Inflammatory macrophage (primary cell): ENCODE measurements around the gene SCN4B.
A peak's percentile ranks its signal among the peaks of the same experiment; 100 is the strongest.

Experiments
- DNase-seq, 2 donors: peaks; one replicate each; pipeline ENCODE4 v3.0.0-alpha.2; 2020 to 2022

The SCN4B gene

DNA sequence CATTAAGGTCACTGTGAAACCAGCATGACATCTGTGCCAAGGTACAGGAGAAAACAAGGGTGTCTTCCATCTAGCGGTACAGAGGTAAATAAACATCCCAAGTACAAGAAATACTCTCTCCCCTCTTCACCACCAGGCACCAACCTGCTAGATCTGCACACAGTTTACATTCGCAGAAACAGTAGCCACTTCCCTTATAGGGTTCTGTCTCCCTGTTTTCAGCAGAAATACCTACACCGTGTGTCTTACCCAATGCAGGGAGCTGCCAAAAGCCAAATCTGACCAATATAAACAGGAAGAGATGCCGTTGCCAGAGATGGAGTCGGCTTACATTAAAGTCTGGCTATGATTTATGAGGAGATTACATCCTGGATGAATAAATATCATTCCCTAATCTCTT is 1.2 kb downstream of the SCN4B start:
- DNase-seq, result no peak

DNA sequence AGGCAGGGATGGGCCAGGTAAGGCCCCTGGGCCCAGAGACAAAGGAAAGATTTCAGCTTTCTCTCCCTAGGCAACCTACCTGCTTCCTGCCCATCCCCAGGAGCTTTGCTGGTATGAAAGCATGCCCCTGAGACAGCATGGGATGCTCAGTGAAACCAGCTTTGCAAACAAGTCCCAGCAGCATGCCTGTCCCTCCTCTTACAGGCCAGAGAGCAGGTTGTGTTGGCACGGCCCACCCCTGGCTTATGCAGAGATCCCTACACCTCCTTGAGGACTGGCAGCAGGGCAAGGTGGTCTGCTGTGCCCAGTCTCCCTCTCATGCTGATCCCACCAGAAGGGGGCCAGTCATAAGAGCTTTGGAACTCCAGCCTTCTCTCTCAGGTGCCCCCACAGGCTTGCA is 3.1 kb downstream of the SCN4B start:
- no peak for DNase-seq

DNA sequence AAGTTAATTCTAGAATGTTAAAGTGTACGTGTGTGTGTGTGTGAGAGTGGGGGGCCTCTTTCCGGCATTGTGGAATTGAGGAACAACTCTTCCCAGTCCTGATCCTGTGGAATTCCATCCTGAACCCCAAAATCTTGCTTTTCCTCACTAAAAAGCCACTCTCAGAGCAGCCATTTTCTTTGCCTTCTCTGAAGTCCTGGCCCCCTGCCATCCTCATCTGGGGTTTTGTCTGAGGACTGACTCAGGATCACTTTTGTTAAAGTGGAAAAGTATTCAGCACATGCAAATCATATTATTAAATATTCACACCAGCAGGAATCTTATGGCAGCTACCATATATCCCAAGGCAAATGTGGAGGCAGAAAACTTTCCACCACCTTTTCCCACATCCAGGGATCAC is 3.8 kb downstream of the SCN4B start:
- DNase-seq, result no peak

DNA sequence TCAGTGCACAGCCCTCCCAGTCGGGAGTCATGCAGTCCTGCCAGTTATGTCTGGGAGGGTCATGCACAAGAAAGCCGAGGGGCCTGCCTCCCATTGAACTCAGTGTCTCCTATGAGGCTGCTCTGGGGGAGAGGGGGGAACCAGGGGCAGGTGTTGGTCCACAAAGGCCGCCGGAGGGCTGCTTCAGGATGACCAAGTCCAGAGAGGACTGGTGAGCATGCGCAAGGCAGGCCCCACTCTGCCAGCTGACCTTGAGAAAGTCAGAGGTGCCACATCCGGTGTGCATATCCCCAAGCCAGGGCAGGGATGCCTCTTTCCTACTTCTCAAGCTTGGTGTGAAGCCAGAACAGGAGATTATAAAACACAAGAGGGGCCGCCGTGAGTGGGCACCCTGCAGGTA is 4.4 kb downstream of the SCN4B start:
- no peak for DNase-seq

DNA sequence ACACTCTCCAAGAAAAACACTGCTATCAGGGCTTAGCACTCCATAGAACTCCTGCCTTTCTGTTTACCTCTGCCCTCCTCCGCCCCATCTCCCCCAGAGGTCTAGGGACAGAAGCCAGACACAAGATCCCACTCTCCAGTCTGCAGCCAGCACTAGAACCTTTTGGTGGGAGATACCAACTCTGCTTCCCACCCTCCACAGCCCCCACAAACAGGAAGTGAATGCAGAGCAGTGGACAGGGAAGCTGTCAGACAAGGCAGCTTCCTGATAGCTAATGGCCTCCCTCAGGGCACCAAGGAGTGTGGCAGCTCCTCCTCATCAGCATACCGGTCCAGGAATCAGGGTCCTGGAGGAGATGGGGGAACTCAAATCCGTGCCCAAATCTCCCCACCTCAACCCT is 5.1 kb downstream of the SCN4B start:
- DNase-seq, result peak; percentile 29 to 47

DNA sequence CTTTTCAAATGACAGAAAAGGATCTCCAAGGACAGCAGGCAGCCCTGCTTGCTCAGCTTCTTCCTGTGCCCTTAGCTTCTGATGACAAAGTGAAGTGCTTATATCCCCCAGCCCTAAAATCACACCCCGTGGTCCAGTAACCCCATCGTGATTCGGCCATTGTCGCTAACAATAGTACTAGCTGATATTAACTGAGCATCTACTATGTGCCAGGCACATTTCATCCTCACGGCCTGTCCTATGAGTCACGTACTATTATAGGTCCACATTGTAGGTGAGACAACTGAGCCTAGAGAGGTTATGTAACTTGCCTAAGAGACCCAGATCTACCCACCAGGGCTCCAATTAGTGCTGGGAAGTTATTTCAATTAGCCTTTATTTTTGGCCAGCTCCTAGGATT is 6.1 kb downstream of the SCN4B start:
- no peak for DNase-seq

DNA sequence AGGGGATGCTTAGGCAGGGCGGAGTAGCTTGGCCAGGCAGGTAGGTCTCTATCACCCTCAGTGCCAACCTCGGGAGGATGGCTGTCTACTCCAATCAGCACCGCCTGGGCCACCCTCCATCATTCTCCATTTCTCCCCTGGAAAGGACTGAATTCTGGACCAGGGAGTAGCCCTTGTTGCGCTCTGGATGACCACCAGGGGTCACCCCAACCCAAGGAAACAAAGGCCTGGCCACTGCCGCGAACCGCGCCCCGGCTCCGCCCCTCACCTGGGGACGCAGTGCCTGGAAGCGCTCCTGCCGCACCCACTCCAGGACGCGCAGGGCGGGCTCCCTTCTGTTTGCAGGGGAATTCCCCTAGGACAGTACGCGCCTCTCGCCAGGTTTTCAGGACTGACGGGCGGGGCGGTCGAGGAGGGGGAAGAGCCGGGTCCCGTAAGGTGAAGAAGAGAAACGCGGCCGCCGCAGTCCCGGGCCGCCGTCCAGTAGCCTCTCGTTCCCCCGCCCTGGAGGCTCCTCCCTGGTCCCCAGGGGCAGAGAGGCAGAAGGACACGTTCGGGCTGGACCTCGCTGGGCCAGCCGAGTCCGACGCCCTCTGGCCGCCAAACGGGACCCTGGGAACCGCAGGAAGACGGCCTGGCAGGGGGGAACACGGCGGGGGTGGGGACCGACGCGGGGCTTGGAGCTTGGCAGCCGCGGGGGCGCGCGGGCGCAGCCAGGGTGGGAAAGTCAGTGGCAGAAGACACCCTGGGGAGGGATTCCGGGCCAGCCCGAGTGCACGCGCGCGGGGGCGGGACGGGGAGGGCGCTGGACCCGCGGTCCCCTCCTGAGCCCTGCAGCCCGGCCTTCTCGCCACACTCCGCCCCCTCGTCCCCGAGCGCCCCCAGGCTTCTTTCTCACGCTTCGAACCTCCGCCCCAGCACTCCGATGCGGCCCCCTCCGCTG is 7.1 kb downstream of the SCN4B start:
- DNase-seq, result peak; percentile 75 to 82

DNA sequence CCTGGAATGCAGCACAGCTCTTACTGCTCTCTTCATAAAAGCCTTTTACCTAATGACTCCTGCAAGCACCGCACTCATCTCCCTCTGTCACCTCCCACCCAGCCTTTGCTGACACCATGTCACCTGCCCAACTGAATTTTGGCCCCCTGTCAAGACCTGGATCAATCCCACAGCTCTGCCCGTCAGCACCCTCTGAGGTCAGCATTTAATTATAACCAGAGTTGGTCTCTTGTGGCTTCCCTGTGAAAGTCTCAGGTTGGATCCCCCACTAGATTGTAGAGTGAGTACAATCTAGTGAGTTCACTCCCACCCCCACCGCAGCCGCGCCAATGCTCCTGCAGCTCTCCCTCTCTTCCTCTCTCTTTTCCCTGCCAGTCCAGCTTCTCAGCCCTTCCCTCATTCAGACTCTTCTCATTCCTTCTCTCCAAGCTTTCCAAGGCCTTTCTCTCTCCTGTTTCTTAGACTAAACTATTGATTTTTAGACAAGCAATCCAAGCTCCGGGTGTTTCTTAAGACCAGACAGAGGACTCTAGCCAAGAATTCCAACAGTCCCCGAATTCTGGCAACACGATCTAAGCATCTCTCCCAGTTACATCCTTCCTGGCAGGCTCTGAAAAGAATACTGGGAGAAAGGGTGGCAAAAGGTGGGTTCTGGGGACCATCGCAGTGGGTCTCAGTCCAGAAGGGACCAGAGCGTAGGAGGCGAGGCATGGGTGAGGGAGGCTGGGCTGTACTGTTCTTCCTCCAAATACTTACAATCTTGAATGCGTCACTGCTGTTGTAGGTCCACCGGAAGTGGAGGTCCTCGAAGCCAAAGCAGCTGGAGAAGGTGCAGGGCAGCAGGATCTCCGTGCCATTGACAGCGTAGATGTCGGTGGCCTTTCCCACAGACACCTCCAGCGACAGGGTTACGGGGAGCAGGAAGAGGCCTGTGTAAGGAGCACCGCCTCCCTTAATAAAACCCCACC is 8.0 kb downstream of the SCN4B start:
- DNase-seq, result no peak

DNA sequence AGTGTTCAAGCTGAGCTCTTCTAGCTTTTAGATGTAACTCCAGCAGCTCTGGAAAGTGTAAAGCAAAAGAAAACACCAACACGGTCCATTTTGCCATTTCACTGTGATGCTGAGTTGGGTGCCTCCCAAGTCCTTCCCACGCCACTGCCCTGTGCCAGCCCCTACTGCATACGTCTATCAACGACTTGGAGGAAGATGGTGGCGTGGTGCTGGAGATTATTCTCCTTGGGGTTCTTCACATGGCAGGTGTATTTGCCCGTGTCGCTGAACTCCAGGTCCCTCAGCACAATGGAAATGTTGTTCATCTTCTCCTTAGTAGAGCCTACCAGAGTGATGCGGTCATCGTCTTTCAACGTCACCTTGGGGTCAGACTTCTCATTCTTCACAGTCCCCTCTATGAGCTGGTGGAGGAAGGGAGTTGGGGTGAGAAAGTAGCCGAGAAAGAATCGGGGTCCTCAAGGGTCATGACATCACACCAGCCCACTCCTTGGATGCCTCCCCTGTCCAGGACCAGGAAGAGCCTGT is 8.9 kb downstream of the SCN4B start:
- no peak for DNase-seq

DNA sequence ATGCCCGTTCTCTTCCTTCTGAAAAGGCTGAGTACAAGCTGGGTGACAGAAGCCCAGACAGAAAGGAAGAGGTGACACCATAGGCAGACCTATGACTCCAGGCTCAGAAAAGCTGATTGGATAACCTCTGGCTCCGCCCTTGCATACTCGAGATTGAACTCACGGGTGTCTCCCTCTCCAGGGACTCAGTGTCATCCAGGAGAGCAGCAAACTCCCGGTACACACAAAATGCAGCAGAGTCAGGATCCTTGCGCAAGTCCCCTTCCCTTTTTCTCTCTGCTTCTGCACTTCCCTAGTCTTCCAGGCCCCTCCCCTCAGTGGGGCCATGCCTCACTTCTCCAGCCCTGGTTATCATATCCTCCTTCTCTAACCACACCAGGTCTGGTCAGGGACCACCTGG is 9.8 kb downstream of the SCN4B start:
- peak; percentile 81 to 86 for DNase-seq

DNA sequence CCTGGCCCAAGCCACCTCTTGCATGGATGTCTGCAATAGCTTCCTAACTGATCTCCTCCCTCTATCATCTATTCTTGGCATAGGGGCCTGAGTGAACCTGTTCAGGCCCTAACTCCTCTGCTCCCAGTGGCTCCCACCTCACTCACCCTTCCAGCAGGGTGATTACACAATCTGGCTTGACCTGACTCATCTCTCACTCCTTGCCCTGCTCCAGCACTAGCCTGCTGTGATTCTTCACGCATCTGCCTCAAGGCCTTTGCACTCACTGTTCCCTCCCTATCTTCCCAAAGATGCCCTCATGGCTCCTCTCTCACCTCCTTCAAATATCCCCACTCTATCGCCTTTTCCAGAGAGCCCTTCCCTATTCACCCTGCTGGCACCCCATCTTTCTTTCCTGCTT is 10.5 kb downstream of the SCN4B start:
- DNase-seq, result no peak

DNA sequence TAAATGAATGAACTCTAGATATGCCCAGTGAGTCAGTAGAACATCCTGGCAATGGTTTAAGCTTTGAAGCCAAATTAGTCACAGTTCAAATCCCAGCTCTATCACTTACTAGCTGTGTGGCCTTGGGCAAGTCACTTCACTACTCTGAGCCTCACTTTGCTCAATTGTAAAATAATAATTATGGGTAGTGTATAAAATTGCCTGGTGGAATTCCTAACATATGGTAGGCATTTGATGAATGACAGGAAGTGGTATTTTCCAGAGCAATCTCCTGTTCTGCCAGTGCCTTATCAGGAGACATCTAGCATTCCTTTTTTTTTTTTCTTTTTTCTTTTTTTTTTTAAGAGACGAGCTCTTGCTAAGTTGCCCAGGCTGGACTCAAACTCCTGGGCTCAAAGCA is 13.0 kb downstream of the SCN4B start:
- no peak for DNase-seq

DNA sequence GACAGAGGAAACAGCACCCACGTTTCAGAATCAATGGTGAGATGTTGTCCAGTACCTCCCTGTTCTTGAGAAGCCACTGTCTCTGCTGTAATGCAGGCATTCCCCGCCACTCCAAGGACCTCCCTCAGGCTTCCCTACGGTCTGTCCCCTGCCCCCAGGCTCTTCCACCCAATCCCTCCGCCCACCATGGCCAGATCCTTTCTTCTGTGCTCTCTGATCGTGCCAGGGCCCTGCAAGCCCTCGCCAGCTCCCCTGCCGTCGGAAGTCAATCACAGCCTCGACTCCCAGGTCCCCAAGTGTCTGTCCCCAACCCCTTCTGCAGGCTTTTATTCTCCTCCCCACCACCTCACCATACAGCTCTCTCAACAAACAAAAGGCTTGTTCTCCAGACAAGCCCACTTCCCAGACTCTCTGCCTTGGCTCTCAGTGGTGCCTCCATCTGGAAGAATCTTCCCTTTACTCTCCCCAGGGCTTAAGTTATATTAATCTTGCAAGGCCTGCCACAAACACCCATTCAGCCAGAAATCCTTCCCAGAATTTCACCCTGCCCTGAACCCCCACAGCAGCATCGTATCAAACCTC is 13.7 kb downstream of the SCN4B start:
- no peak for DNase-seq

DNA sequence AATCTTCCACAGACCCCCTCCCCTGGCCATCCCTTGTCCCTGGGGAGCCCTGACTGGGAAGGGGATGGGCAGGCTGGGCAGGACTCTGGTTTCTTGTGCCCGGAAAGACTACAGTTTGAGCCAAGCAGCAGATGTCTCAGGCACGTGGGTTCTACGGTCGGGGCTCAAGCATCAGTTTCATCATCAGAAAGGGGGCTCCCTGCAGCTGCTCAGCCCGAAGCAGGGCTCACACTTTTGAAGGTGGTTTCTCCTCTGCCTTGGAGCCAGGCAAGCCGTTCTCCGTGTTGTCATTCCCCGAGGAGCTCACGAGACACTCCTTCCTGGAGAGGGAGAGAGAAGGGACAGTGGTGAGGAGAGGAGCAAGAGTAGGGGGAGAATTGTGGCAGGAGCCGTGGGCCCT is 15.8 kb downstream of the SCN4B start:
- DNase-seq, result no peak

DNA sequence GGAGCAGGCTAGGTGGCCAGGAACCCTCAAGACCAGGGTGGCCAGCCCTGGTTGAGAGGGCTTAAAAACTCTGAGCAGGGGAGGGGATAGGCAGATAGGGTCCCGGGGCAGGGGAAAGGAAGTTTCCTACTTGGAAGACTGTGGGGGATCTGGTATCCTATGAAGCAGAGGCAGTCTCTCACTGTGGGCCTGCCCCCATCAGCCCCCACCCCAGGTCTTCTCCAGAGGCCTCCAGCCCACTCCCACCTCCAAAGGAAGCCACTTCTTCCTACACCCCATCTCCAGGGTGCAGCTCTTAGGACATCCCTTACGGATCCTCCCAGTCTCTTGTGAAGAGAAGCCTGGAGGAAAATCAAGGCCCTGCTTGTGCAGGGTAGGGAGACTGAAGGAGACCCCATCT is 16.3 kb downstream of the SCN4B start:
- no peak for DNase-seq

DNA sequence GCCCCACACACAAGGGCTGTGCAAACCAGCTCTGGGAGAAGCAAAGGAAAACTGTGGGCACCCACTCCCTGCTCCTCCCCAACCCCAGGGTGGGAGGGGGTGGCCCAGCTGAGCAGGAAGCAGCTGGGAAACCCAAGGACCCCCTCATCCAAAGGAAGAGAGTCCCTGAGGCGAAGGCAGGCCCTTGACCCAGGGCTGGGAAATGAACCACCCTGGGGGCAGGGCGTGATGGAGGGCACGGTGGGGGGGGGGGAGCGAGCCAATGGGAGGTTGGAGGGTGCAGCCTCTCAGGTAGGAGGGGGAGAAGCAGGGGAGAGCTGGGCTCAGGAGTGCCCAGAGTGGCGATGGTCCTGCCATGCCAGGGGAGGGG is 16.8 kb downstream of the SCN4B start:
- DNase-seq, result no peak

DNA sequence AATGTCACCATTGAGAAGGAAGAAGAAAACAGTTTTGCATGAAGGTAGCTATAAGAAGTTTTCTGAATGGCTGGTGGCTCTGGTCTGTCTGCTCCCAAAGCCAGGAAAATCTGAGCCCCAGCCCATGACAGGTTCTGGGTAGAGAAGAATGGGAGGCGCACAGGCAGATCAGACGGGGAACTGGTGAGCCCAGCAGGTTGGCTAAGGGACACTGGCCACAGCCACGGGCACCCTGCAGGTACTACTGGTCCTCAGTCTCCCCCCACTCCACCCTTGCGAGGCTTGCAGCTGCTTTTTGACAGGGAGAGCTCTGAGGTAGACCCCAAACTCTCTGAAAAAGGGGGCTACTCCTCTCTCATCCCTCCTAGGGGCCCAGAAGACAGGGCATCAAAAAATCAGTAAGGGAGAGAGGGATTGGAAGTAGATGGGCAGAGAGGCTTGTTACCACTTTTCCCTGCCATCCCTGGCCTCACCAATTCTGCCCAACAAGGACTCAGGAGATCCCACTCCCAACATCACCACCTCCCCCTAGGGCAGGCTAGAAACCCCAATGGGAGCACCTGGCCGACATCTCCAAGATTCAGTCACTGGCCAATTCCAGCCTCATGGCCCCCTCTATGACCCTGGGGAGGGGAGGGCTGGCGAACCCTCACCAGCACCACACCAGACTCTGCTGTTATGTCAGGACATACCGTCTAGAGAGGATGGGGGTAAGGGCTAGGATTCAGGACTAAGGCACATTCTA is 17.4 kb downstream of the SCN4B start:
- DNase-seq, result no peak

DNA sequence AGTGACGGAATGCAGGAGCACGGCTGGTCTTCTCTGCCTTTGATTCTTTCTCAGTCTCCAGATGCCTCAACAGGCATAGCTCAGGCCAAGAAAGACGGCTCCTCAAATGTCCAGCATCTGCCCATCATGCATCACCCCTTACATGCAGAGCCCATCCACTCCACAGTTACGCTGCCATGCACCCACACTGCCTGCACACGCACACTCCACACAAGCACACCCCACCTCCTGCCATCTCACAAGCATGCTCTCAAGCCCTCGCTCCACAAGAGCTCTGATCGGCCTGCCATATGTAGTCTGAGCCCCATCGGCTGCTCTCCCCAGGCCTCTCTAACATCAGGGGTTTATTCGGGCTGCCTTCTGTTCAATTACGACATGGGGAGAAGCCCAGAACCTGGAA is 18.8 kb downstream of the SCN4B start:
- no peak for DNase-seq

DNA sequence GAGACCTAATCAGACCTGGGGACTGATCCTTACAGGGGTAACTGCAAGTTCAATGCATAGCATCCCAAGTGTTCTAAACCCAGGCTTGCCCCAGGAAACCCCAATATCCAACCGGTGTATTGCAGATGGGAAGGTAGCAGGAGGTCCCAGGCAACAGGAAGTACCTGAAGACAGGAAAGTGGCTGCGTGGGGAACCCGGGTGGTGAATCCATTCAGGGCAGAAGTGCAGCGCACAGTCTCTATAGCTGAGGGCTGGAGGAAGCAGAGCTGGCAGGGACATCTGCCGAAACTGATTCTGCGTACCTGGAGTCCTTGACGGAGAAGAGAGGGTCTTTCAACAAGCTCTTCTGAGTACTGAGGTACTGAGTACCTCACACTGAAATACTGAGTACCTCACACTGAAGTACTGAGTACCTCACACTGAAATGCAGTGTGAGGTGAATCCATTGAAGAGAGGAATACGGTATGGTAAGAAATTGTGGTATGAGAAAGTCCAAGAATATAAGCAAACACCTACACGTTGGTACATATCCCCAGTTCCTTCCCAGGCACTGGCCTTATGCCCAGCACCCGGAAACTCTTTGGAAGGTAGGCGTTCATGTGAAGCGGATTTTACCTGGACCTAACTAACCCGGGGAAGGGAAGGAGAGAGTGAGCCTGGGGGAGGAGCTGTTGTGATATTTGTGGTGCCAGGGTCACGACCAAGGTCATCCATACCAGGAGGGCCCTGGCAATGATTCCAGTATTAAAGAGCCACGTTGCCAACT is 20.1 kb downstream of the SCN4B start:
- DNase-seq, result no peak

DNA sequence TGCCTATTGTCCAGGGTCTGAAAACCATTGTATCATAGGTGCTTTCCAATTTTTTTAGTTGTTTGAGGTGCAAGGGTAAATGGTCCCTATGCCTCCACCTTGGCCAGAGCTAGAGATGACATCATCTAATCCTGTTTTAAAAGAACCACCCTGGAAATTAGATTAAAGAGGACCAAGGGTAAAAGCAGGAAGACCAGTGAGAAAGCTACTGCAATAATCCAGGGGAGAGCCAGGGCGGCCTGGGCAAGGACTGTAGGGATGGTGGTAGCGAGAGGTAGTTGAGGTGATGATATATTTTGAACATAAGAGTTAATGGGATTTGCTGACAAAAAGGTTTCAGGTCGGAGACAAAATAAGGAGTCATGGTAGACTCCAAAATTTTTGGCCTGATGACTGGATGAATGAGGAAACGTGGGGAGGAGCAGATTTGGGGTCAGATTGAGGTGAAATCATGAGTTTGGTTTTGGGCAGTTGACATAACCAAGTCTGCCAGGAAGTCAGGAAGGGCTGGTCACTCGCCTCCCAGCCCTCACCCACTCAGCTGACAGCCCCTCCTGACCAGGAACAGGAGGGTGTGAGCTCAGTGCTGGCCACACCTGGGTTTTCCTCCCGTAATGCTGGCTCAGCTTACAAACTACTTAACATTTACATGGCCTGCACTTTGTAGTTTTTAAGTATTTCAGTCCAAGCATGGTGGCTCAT is 23.0 kb downstream of the SCN4B start:
- DNase-seq, result peak; percentile 64 to 74
